ENCODE measurements around the gene ATP6V0C. TPM values are rescaled to one million over a fixed set of nuclear protein-coding genes. Genes with fewer than 3 reads are reported as not detected.
A peak's percentile ranks its signal among the peaks of the same experiment; 100 is the strongest.

Gene ATP6V0C
- 100 to 1,000 TPM; 111 to 115 TPM for total RNA-seq

DNA sequence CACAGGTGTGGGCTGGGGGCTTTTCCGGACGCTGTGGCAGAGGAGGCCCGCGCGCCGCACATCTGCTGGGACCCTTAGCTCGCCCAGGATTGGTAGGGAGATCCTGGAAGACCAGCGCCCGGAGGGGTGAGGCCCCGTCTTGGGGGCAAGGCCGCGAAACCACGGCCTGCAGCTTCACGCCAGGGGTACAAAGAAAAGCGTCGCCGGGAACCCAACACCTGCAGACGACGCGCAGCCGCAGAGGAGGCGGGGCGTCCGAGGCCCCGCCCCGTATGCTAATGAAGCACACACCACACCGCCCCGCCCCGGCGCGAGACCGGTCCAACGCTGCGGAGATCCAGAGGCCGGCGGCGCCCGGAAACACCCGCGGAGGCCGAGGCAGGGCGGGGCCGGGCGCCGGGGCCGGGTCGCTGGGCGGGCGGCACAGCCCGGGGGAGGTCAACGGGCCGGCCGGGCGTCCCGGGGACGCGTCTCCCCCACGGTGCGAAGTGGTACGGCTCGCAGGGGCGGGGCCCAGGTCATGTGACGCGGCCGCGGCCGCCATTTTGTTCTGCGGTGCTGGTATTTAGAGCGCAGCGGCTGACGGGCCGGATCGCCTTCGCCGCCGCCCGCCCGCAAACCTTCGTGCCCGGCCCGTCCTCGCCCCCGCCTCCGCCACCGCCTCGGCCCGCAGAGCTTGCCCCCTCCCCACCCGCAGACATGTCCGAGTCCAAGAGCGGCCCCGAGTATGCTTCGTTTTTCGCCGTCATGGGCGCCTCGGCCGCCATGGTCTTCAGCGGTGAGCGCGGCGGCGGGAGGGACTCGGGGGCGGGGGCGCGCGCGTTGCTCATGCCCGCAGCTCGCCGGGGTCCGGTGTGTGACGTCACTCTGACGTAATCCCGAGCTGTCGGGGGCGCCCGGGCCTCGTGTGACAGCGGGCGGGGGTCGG is at the start of gene ATP6V0C:
ATP6V0C (plus strand) TSS at position 548 of the 928 bp plus-strand sequence; CDS start at position 700, 152 bp downstream.
- ChIA-PET CTCF (interaction anchor here (0.8 to 2.5 kb wide), 3 partner anchors 12 to 319 kb away, joined by 3 to 6 read pairs (median 4); partner anchors contain the start of gene PDPK1), POLR2A (interaction anchor here (1.0 to 1.7 kb wide), 3 partner anchors 18 to 39 kb away, joined by 4 to 7 read pairs (median 6); partner anchors contain the start of genes CEMP1 and TBC1D24)
- DNase-seq, result peak; percentile 91
- peaks cover 4% of the 10 kb centered on the region for H3K36me3 Mint-ChIP-seq
- H3K27me3 Mint-ChIP-seq, result no peaks in the 10 kb centered on the region
- intact Hi-C loops (cut with micrococcal nuclease), result loop anchor here (2.0 kb wide), 1 partner anchor 19 kb away; no protein-coding TSS in a partner anchor
- H3K4me3 Mint-ChIP-seq, result peak within 1 kb of the TSS; percentile 92
- peak within 1 kb of the TSS; percentile 91 for H3K27ac Mint-ChIP-seq
- no peaks in the 10 kb centered on the region for H3K9me3 Mint-ChIP-seq
- H3K4me1 Mint-ChIP-seq (ENCODE audit: low read depth), result peaks cover 40% of the 10 kb centered on the region

DNA sequence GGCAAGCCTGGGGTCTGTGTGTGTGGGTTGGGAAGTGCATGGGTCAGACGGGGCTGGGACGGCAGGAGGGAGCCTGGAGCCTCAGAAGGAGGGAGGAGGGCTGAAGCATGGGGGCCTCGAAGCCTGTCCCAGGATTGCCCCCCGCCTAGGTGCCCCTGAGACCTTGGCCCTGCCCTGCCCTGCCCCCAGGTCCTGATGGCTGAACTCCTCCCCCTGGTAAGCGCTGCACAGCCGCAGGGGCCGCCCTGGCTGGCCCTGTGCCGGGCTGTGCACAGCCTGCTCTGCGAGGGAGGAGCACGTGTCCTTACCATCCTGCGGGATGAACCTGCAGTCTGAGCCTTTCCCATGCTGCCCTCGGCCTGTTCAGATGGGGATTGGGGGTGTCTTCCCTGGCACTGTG is 49.4 kb upstream of the ATP6V0C start:
- peaks cover 3% of the 10 kb centered on the region for H3K36me3 Mint-ChIP-seq
- H3K4me3 Mint-ChIP-seq, result no peak overlapping the region
- peaks cover 7% of the 10 kb centered on the region for H3K27me3 Mint-ChIP-seq
- ChIA-PET CTCF (no interaction called here), POLR2A (no interaction called here)
- no peak overlapping the region for H3K27ac Mint-ChIP-seq
- H3K4me1 Mint-ChIP-seq (ENCODE audit: low read depth), result peaks cover 12% of the 10 kb centered on the region
- intact Hi-C loops (cut with micrococcal nuclease), result no loop called here
- no peak for DNase-seq
- no peaks in the 10 kb centered on the region for H3K9me3 Mint-ChIP-seq

DNA sequence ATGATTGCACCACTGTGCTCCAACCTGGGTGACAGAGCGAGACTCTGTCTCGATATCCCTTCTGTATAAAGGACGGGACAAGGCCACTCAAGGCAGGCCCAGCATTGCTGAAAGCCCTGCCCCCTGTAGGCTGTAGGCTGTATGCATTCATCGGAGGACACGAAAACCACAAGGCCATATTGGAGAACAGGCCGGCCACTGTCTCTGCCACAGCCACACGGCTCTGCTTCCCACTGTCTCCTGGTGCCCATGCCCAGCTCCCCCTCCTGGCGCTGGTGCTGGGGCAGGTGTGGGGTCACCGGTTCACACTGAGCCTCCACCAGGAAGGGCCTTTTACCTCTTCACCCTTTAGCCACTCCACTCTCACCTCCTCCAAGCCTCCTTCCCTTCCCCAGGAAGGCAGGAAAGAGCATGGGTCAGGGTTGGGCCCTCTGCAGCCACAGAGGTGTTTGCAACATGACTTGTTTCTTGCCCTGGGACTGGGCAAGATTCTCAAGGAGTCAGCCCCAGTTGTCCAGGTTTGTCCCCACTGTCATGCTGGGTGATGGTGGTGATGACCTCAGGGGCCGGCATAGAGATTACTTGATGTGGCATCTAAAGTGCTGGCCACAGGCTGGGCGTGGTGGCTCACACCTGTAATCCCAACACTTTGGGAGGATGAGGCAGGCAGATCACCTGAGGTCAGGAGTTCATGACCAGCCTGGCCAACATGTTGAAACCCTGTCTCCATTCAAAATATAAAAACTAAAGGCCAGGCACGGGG is 47.9 kb upstream of the ATP6V0C start:
- Mint-ChIP-seq H3K36me3 (peaks cover 2% of the 10 kb centered on the region), H3K27ac (no peak overlapping the region), H3K4me1 (ENCODE audit: low read depth) (peaks cover 12% of the 10 kb centered on the region), H3K27me3 (peaks cover 19% of the 10 kb centered on the region), H3K9me3 (no peaks in the 10 kb centered on the region), H3K4me3 (no peak overlapping the region)
- intact Hi-C loops (cut with micrococcal nuclease), result no loop called here
- no peak for DNase-seq
- POLR2A ChIA-PET, result no interaction called here
- CTCF ChIA-PET, result no interaction called here

- H3K36me3 Mint-ChIP-seq, result peaks cover 2% of the 10 kb centered on the region
- DNase-seq, result no peak
- H3K4me3 Mint-ChIP-seq, result no peak overlapping the region
- H3K4me1 Mint-ChIP-seq (ENCODE audit: low read depth), result peaks cover 12% of the 10 kb centered on the region
- no peaks in the 10 kb centered on the region for H3K9me3 Mint-ChIP-seq
- intact Hi-C loops (cut with micrococcal nuclease), result no loop called here
- ChIA-PET CTCF (interaction anchor here (1.9 kb wide), 1 partner anchor 34 kb away, joined by 5 read pairs; no protein-coding TSS in a partner anchor), POLR2A (no interaction called here)
- no peak overlapping the region for H3K27ac Mint-ChIP-seq
- peaks cover 21% of the 10 kb centered on the region for H3K27me3 Mint-ChIP-seq
These were observed 46.9 kb upstream of the ATP6V0C start for GRCh38 chr16:2466667-2467527.

DNA sequence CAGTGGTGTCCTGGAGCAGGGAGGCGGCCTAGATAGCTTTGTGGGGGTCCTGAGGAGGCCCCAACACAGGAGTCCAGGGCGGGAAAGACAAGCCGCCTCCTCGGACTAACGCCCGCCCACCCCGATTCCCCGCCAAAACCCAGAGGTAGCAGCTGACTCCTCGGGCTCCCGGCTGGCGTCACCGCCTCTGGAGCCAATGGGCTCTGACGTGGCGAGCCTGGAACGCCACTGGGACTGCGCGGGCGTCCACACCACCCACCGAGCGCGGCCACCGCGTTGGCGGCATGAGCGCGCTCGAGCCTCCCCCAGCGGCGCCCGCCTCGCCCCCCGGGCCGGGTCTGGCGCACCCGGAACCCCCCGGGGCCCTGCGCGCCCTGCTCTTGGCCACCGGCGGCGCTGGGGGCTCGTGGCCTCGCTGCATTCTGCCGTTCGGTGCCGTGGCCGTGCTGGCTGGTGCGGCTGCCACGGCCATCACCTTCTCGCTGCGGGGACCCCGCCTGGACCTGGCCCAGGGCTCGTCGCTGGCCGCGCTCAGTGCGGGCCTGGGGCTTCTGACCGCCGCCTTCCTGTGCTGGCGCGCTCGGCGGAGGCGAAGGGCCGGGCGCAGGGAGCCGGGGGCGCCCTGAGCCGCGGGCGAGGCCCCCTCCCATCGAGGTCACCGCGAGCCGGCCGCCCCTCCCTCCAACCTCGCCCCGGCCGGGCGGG is 46.1 kb upstream of the ATP6V0C start:
- H3K27me3 Mint-ChIP-seq, result peaks cover 25% of the 10 kb centered on the region
- ChIA-PET POLR2A (interaction anchor here (1.6 kb wide), 1 partner anchor 53 kb away, joined by 5 read pairs; no protein-coding TSS in a partner anchor), CTCF (interaction anchor here (1.9 kb wide), 1 partner anchor 33 kb away, joined by 5 read pairs; no protein-coding TSS in a partner anchor)
- peaks cover 2% of the 10 kb centered on the region for H3K36me3 Mint-ChIP-seq
- peak; percentile 50 for DNase-seq
- H3K4me3 Mint-ChIP-seq, result no peak overlapping the region
- H3K9me3 Mint-ChIP-seq, result no peaks in the 10 kb centered on the region
- H3K27ac Mint-ChIP-seq, result no peak overlapping the region
- intact Hi-C loops (cut with micrococcal nuclease), result no loop called here
- H3K4me1 Mint-ChIP-seq (ENCODE audit: low read depth), result peaks cover 12% of the 10 kb centered on the region

- H3K36me3 Mint-ChIP-seq, result peaks cover 2% of the 10 kb centered on the region
- peaks cover 31% of the 10 kb centered on the region for H3K27me3 Mint-ChIP-seq
- no peak overlapping the region for H3K27ac Mint-ChIP-seq
- no peaks in the 10 kb centered on the region for H3K9me3 Mint-ChIP-seq
- CTCF ChIA-PET, result interaction anchor here (0.8 to 1.9 kb wide), 2 partner anchors 18 to 32 kb away, joined by 3 to 5 read pairs; no protein-coding TSS in a partner anchor
- intact Hi-C loops (cut with micrococcal nuclease), result no loop called here
- peaks cover 17% of the 10 kb centered on the region for H3K4me1 Mint-ChIP-seq (ENCODE audit: low read depth)
- no peak overlapping the region for H3K4me3 Mint-ChIP-seq
- POLR2A ChIA-PET, result interaction anchor here (1.6 kb wide), 1 partner anchor 52 kb away, joined by 5 read pairs; no protein-coding TSS in a partner anchor
- no peak for DNase-seq
These were observed 45.5 kb upstream of the ATP6V0C start for GRCh38 chr16:2468233-2468724.

- H3K27ac Mint-ChIP-seq, result no peak overlapping the region
- no peak for DNase-seq
- intact Hi-C loops (cut with micrococcal nuclease), result no loop called here
- H3K27me3 Mint-ChIP-seq, result peaks cover 32% of the 10 kb centered on the region
- CTCF ChIA-PET, result interaction anchor here (0.8 to 1.9 kb wide), 3 partner anchors 9 to 32 kb away, joined by 3 to 5 read pairs (median 3); partner anchors contain the start of gene TEDC2
- peaks cover 19% of the 10 kb centered on the region for H3K4me1 Mint-ChIP-seq (ENCODE audit: low read depth)
- no peaks in the 10 kb centered on the region for H3K9me3 Mint-ChIP-seq
- no peak overlapping the region for H3K4me3 Mint-ChIP-seq
- POLR2A ChIA-PET, result interaction anchor here (1.6 to 2.0 kb wide), 2 partner anchors 9 to 52 kb away, joined by 5 to 6 read pairs; partner anchors contain the start of gene TEDC2
- H3K36me3 Mint-ChIP-seq, result no peaks in the 10 kb centered on the region
These were observed 44.9 kb upstream of the ATP6V0C start for GRCh38 chr16:2468725-2469398.

DNA sequence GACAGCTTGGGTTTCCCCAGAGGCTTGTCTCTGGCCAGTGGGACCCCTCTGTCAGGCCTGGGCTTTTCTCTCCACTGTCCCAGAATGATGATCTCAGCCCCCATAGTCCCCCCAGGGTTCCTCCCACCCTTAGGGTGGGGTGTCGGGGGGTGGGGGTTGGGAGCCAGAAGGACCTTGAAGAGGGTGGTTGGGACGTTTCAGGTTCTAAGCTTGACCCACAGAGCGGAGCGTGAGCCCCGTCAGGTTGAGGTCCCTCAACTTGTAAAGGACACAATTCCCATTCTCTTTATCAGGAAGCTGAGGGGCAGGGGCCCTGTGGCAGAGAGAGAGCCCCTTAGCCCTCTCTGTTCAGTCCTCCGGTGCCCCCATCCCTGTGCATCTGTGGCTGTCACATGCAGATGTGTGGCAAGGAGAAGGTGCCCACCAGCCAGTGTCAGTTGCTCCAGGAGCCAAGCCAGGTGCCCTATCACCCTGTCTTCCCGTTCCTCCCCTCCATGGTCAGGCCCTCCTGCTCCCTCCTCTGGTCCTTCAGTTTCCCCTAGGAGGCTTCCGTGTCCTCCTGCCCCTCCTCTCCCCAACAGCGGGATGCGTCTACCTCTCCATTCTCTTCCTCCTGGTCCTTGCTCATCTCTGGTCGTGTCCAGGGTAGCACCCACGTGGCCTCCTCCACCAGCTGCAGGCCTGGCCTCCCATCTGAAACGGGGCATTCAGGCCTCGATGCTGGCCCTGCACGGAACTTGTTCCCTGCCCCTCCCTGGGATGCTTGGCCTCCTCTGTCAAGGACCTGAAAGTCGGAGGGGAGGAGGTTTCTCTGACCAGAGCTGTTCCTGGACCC is 44.1 kb upstream of the ATP6V0C start:
- H3K27ac Mint-ChIP-seq, result no peak overlapping the region
- intact Hi-C loops (cut with micrococcal nuclease), result loop anchor here (5.0 kb wide), 1 partner anchor 42 kb away; the partner anchor contains the start of gene CCNF
- H3K36me3 Mint-ChIP-seq, result no peaks in the 10 kb centered on the region
- H3K4me1 Mint-ChIP-seq (ENCODE audit: low read depth), result peaks cover 19% of the 10 kb centered on the region
- no peaks in the 10 kb centered on the region for H3K9me3 Mint-ChIP-seq
- H3K4me3 Mint-ChIP-seq, result no peak overlapping the region
- DNase-seq, result no peak
- POLR2A ChIA-PET, result interaction anchor here (0.5 to 2.0 kb wide), 4 partner anchors 10 to 593 kb away, joined by 3 to 6 read pairs (median 4); partner anchors contain the start of gene TEDC2
- CTCF ChIA-PET, result interaction anchor here (0.8 to 1.2 kb wide), 2 partner anchors 9 to 32 kb away, joined by 3 to 7 read pairs; partner anchors contain the start of gene TEDC2
- peaks cover 32% of the 10 kb centered on the region for H3K27me3 Mint-ChIP-seq

GRCh38 chr16:2470234-2470601 is 43.5 kb upstream of the ATP6V0C start:
- POLR2A ChIA-PET, result interaction anchor here (0.5 to 2.0 kb wide), 4 partner anchors 11 to 594 kb away, joined by 3 to 6 read pairs (median 3); partner anchors contain the start of gene TEDC2

More at GRCh38 chr16:2470234-2470601, 43.5 kb upstream of the ATP6V0C start:
- peaks cover 19% of the 10 kb centered on the region for H3K4me1 Mint-ChIP-seq (ENCODE audit: low read depth)
- H3K36me3 Mint-ChIP-seq, result no peaks in the 10 kb centered on the region
- H3K27me3 Mint-ChIP-seq, result peaks cover 32% of the 10 kb centered on the region
- intact Hi-C loops (cut with micrococcal nuclease), result loop anchor here (5.0 kb wide), 1 partner anchor 43 kb away; the partner anchor contains the start of gene CCNF
- H3K4me3 Mint-ChIP-seq, result no peak overlapping the region
- no peak for DNase-seq
- CTCF ChIA-PET, result interaction anchor here (1.2 kb wide), 1 partner anchor 31 kb away, joined by 7 read pairs; no protein-coding TSS in a partner anchor
- H3K27ac Mint-ChIP-seq, result no peak overlapping the region
- H3K9me3 Mint-ChIP-seq, result no peaks in the 10 kb centered on the region

All from activated CD4-positive, alpha-beta memory T cell treated with anti-CD3 and anti-CD28 coated beads for 36 hours (primary cell).